HG03060 (cell line): ENCODE measurements around the gene SLC11A2.

Experiments
- ATAC-seq: cut with Tn5 transposase; IDR thresholded peaks from one replicate; pipeline ENCODE4 v1.9.1; 2021; ENCODE audit warnings: low read depth, moderate number of reproducible peaks; ENCODE audit not compliant: unreplicated experiment

Gene SLC11A2

DNA sequence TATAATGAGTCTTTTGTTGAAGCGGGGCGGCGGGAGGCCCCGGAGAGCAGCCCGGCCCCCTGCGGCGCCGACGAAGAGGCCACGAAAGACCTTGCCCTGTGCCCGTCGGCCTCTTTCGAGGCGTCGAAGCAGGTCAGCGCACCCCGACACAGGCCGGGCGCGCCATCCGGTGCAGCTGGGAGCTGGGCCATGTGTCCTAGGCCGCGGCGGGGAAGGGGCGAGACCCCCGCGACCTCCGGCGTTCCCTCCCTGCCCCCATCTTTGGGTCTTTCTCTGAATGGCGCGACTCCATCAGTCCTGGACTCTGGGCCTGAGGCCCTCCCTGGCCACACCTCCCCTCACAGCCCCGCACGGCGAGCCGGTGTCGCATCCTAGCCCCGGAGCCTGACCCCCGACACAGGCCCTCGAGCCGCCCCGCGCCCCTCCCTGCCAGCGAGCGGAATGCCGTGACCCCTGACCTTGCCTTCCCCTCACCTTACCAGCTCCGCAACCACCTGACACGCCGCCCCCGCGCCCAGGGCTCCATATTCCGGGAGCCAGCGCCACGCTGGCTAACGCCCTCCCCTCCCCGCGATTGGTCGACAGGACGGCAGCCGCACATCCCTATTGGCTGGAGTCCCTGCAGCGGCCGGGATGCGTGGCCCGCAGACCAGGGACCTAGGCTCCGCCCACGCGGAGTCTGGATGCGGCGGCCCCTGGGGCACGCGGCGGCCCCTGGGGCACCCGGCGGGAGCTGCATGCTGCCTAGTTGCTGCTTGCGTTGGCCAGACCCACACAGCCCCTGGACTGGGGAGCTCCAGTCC is at the start of gene SLC11A2:
Gene SLC11A2 (minus strand): TSS at position 549 of the 803 bp plus-strand sequence. CDS start 15,656 bp downstream, outside the sequence.
- ATAC-seq, result peak; percentile 39

DNA sequence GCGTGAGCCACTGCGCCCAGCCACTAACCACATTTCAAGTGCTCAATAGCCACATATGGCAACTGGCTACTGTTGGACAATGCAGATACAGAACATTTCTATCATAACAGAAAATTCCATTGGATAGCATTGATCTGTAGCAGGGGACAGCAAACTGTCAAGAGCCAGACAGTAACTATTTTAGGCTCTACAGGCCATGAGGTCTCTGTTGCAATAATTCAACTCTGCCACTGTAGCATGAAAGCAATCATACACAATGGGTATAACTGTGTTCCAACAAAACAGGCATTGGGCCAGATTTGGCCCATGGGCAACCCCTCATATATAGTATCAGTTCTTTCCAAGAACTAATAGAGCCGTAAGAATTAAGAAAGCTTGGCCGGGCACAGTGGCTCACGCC is 49.2 kb upstream of the SLC11A2 start:
- ATAC-seq, result no peak

GRCh38 chr12:51071663-51072062 is 45.5 kb upstream of the SLC11A2 start:
- no peak for ATAC-seq

- ATAC-seq, result no peak
Measured at GRCh38 chr12:51070004-51070403, 43.8 kb upstream of the SLC11A2 start.

DNA sequence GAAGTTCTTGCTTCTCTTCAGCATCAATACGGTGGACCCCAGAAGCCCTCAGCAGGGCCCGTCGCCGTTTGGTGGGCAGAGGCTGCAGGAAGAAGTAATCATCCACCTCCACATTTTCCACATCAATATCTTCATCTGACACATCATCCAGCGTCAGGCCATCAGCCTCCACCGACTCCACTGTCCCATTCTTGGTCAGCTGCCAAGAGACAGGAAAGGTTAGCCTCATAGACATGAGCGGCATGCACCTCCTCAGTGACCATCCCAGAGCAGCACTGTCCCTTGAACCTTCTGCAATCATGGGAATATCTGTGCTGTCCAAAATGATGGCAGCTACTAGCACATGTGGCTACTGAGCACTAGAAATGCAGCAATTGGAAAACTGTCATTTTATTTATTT is 41.6 kb upstream of the SLC11A2 start:
- ATAC-seq, result no peak

DNA sequence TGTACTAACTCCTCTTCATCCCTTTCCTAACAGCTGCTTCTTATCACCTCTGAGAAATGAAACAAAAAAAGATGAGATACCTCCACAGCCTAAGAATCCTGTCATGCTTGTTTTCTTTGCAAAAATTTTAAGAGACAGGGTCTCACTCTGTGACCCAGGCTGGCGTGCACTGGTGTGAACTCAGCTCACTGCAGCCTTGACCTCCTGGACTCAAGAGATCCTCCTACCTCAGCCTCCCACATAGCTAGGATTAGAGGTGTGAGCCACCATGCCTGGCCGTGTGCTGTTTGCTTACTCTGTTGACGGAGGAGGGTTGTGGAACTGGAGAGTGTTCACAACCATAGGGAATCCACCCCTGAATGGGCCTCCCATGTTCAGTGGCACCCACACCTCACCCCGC is 41.0 kb upstream of the SLC11A2 start:
- ATAC-seq, result no peak

DNA sequence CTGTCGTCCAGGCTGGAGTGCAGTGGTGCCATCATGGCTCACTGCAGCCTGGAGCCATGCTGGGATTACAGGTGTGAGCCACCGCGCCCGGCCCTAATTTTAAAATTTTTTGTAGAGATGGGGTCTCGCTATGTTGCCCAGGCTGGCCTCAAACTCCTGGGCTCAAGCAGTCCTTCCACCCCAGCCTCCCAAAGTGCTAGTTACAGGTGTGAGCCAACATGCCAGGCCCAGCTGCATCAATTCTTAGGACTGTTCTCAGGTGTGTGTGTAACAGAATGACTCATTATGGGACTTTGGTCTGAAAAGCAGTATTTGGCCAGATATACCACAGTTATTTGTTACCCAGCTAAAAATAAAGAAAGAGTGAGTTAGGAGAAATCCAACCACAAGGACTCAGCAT is 39.3 kb upstream of the SLC11A2 start:
- ATAC-seq, result no peak

DNA sequence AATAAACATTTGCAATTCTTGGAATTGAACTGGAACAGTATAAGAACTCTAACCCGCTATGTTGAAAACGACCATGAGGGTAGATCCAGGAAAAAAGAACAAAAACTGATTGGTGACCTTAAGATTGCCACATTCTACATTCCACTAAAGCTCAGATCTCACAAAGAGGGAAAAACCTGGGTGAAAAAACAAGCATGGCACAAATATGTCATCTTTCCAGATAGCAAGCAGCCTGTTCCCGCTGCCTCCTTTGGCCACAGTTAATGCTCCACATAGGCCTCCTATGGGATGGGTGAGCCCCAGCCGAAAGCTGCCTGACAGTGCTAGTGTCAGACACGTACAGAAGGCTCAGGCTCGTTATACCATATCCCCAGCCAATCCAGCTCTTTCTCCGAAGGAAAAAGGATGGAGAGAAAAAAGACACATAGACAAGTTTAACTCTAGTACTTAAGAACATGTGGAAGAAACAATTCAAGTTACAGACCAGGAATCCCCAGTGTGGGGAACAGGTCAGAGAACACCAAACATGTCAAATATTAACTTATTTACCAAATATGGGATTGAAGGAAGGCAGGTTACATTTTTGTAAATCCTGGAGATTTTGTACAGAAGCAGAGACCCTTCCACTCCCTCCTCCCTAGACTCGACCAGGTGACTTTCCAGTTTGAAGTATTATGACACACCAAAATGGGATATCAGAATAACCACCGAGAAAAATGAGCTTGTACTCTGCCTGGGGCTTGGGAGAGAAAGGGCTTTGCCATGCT is 36.6 kb upstream of the SLC11A2 start:
- ATAC-seq, result no peak

GRCh38 chr12:51059086-51059485 is 32.9 kb upstream of the SLC11A2 start:
- ATAC-seq, result no peak

DNA sequence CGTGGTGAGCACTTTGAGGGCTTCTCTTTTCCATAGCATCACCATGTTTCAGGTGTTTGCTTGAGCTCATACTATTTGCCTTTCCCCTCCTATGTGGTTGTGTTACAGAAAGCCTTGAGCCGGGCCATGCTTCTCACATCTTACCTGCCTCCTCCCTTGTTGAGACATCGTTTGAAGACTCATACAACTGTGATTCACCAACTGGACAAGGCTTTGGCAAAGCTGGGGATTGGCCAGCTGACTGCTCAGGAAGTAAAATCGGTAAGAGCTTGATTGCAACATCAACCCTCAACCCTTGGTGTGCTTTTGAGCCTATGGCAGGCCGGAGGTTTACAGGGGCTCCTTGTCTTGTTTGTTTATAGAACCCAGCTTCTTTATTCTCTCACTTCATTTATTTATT is 30.1 kb upstream of the SLC11A2 start:
- no peak for ATAC-seq

DNA sequence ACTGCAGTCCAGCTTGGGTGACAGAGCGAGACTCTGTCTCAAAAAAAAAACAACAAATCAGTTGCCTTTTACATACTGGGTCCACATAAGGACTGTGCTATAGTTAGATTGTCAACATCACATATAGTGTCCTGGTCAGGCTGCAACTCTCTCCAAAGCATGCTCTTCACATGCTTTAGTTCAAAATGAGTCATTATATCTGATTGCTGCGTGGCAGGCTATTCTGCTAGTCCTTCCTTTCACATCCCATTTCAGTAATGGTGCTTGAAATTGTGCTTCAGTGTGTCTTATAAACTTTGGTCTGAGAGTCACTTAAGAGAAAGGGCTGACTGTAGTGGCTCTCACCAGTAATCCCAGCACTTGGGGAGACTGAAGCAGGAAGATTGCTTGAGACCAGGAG is 28.9 kb upstream of the SLC11A2 start:
- ATAC-seq, result no peak

- ATAC-seq, result no peak
Measured at GRCh38 chr12:51051787-51052186, 25.6 kb upstream of the SLC11A2 start.

- ATAC-seq, result no peak
Measured at GRCh38 chr12:51049525-51049924, 23.3 kb upstream of the SLC11A2 start.

DNA sequence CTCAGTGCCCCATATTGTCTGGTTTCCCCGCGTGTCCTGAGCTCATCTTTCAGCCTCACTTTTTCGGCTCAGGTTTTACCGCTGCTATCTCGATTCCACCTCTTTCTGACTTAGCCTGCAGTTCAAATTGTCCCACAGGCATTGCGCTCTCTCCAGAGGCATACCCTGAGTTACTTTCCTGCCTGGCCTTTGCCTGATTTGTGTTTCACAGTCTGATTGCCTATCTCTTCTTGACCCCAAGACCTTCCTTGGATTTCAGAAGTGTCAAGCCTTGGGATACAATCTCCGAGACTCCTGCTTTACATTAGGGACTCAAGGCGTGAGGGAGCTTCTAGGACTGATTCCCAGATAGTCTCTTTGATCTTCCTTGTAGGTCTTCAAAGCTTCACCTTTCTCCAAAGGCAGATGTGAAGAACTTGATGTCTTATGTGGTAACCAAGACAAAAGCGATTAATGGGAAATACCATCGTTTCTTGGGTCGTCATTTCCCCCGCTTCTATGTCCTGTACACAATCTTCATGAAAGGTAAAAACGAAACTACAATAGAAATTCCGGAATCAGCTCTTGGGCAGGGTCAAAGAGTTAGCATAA is 22.6 kb upstream of the SLC11A2 start:
- no peak for ATAC-seq

DNA sequence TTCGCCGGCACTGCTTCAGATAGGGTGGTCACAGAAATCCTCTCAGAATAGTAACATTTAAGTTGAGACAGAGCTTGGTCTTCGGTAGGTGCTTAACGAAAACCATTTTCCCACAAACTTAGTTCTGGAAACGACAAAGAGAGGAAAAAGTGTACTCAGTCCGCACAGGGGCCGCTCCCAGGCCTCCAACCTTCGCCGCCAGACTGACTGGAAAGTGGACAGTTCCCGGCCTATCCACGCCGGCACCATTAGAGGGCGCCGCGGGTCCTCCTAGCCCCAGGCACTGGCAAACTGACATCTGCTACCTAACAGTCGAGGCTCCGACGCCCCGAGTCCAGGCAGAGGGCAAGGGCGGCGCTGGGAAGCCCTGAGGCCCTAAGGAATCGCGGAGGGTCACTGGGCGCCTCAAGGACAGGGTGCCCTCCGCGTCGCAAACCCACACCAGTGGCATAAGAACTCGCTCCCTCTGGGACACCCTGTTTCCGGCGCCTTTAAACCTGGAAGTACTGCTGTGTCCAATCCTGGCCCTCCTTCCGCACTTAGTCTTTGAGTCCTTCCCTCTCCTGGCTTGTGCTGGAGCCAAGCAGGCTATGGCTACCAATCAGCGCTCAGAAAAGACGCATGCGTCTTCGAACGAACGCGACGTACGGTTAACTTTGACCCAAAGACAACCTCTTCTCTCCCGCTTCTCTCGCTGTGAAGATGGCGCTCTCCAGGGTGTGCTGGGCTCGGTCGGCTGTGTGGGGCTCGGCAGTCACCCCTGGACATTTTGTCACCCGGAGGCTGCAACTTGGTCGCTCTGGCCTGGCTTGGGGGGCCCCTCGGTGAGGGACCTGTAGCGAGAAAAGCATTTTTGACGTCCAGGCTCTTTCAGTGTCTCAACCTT is 21.7 kb upstream of the SLC11A2 start, which contains the start of gene LETMD1:
Gene LETMD1 (plus strand): TSS at position 673 of the 886 bp plus-strand sequence. CDS start 30 bp downstream, at position 703.
- peak; percentile 95 for ATAC-seq

DNA sequence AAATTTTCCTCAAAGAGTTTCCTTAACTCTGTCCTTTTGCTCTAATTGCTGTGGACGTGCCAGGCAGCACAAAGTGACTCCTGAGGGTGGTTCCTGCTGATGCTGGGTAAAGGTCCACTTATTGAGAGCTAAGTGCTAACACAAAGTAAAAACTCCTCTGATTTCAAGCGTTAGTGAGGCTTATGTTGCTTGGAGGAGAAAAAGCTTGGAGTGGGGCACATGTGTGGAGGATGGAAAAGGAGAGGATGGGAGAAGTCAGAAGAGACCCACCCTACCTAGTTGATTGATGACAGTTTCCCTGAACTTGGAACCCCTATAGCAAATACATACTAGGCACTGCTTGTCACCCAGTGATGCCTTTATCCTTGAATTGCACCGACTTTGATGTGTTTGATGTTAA is 10.1 kb upstream of the SLC11A2 start:
- ATAC-seq, result no peak

GRCh38 chr12:51033457-51034089 is 7.4 kb upstream of the SLC11A2 start:
- ATAC-seq, result no peak

DNA sequence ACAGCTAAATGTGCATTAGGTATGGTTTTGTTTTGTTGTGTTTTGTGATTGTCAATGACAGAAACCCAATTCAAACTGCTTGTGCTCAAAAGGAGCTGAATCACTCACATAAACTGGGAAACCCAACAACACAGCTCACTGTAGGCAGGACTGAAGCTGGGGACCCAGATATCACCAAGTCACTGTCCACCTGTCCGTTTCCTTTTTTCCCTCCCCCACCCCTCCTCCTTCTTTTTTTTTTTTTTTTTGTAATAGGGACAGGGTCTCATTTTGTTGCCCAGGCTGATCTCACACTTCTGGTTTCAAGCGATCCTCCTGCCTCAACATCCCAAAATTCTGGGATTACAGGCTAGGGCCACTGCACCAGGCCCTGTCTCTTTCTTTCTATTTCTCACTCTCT is 6.9 kb upstream of the SLC11A2 start:
- ATAC-seq, result no peak

- ATAC-seq, result no peak
Measured at GRCh38 chr12:51028813-51029150, 2.6 kb upstream of the SLC11A2 start.
